Vagina (tissue), 2 donors: ENCODE results near the gene NAP1L1. TPM values are rescaled to one million over a fixed set of nuclear protein-coding genes. Genes with fewer than 3 reads are reported as not detected.

Source experiments
- DNase-seq, 2 donors: peaks; one replicate each; pipeline ENCODE4 v3.0.0-alpha.2; 2017; ENCODE audit errors: extremely low spot score in 2 of 2
- H3K27ac ChIP-seq: fragments of 200-600 bp; sonication (generic); one replicate; pipeline ENCODE4 v1.5.1; 2019
- H3K27me3 ChIP-seq: fragments of 200-600 bp; sonication (generic); one replicate; pipeline ENCODE4 v1.5.1; 2019
- H3K36me3 ChIP-seq, 2 donors: fragments of 200-600 bp; sonication (generic); one replicate each; pipeline ENCODE4 v1.5.1; 2017 to 2019
- H3K4me1 ChIP-seq: fragments of 200-600 bp; sonication (generic); one replicate; pipeline ENCODE4 v1.5.1; 2019
- H3K4me3 ChIP-seq, 2 donors: fragments of 200-600 bp; sonication (generic); 1 replicate in 1 of 2; 2 replicates in 1 of 2; pipeline ENCODE4 v1.5.1; 2016 to 2019
- H3K9me3 ChIP-seq: fragments of 200-600 bp; sonication (generic); one replicate; pipeline ENCODE4 v1.5.1; 2019
- POLR2A ChIP-seq, 2 donors: fragments of 450-650 bp; IDR thresholded peaks; one replicate each; pipeline ENCODE4 v1.6.1; 2017; ENCODE audit warnings: antibody characterized with exemption in 2 of 2, mild to moderate bottlenecking in 2 of 2, moderate library complexity in 2 of 2
- POLR2AphosphoS5 ChIP-seq, 2 donors: sonication (generic); formaldehyde crosslinking; IDR thresholded peaks; one replicate each; pipeline ENCODE4 v1.9.0; 2017; ENCODE audit warnings: antibody characterized with exemption in 2 of 2, mild to moderate bottlenecking in 2 of 2, low read depth in 1 of 2; ENCODE audit not compliant: insufficient read depth in 1 of 2
- intact Hi-C: fragments of 100-400 bp; cut with DNase I; formaldehyde crosslinking; loops from one replicate; pipeline ENCODE4 v1.15.1; 2023
- total RNA-seq: library from RNA; depleted of rRNA; stranded (reverse); fragments of >200 nt; gene quantifications from one replicate; pipeline ENCODE4 v1.2.3, GENCODE V29; 2016
- TF ChIP-seq, protein P1 (sequence below), 3 experiments: fragments of 450-650 bp in 2 of 3; fragments of 200-600 bp in 1 of 3; sonication (generic) in 1 of 3; IDR thresholded peaks; one replicate each; pipeline ENCODE4 v1.5.1; 2017 to 2019; ENCODE audit warnings: antibody characterized with exemption in 3 of 3, mild to moderate bottlenecking in 2 of 3, moderate library complexity in 2 of 3

NAP1L1 gene
- total RNA-seq, 1 donor from 2014 or later, result 318 TPM

GRCh38 chr12:76074701-76075336 lies 9.7 kb downstream of the NAP1L1 start:
- DNase-seq, result no peak
- intact Hi-C loops, result no loop called here
- H3K4me1 ChIP-seq, result peaks cover 24% of the 10 kb centered on the region
- no peaks in the 10 kb centered on the region for H3K36me3 ChIP-seq
- no peaks in the 10 kb centered on the region for H3K27me3 ChIP-seq
- no peaks in the 10 kb centered on the region for H3K9me3 ChIP-seq
- TF ChIP-seq POLR2AphosphoS5 (IDR thresholded peaks at IDR 0.05; ENCODE audit: insufficient read depth in 1 of 2, low read depth in 1 of 2) (no peak), POLR2A (IDR thresholded peaks at IDR 0.05) (no peak)
- TF ChIP-seq, protein P1, sequence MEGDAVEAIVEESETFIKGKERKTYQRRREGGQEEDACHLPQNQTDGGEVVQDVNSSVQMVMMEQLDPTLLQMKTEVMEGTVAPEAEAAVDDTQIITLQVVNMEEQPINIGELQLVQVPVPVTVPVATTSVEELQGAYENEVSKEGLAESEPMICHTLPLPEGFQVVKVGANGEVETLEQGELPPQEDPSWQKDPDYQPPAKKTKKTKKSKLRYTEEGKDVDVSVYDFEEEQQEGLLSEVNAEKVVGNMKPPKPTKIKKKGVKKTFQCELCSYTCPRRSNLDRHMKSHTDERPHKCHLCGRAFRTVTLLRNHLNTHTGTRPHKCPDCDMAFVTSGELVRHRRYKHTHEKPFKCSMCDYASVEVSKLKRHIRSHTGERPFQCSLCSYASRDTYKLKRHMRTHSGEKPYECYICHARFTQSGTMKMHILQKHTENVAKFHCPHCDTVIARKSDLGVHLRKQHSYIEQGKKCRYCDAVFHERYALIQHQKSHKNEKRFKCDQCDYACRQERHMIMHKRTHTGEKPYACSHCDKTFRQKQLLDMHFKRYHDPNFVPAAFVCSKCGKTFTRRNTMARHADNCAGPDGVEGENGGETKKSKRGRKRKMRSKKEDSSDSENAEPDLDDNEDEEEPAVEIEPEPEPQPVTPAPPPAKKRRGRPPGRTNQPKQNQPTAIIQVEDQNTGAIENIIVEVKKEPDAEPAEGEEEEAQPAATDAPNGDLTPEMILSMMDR (IDR thresholded peaks at IDR 0.05), result no peak
- H3K27ac ChIP-seq, result no peak overlapping the region
- no peak overlapping the region for H3K4me3 ChIP-seq

DNA sequence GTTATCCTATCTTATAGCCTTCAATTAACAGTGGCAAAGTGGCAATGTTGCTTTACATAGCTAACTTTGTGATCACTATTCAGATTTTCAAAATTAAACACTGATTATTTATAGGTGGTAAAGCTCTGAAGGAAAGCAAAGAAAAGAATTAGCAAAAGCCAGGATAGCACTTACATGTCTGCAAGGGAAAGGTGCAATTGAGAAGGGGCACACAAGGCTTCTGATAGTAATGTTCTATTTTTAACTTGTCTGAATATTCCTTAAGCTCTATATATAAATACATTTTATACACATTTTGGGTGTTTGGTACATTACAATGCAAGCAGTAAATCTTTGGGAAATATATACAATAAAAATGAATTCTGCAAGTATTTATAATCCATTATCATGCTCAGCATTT lies 10.9 kb downstream of the NAP1L1 start:
- Histone ChIP-seq H3K4me3 (no peak overlapping the region), H3K4me1 (peaks cover 29% of the 10 kb centered on the region), H3K36me3 (no peaks in the 10 kb centered on the region), H3K27ac (no peak overlapping the region), H3K9me3 (no peaks in the 10 kb centered on the region), H3K27me3 (no peaks in the 10 kb centered on the region)
- no peak for TF ChIP-seq POLR2AphosphoS5 (IDR thresholded peaks at IDR 0.05; ENCODE audit: insufficient read depth in 1 of 2, low read depth in 1 of 2)
- TF ChIP-seq POLR2A (IDR thresholded peaks at IDR 0.05), result no peak
- TF ChIP-seq, protein P1 (IDR thresholded peaks at IDR 0.05), result no peak
- no peak for DNase-seq
- intact Hi-C loops, result no loop called here

GRCh38 chr12:76072568-76072967 lies 11.9 kb downstream of the NAP1L1 start:
- TF ChIP-seq, protein P1 (IDR thresholded peaks at IDR 0.05), result no peak
- TF ChIP-seq POLR2AphosphoS5 (IDR thresholded peaks at IDR 0.05; ENCODE audit: insufficient read depth in 1 of 2, low read depth in 1 of 2) (no peak), POLR2A (IDR thresholded peaks at IDR 0.05) (no peak)
- DNase-seq, result no peak
- peaks cover 34% of the 10 kb centered on the region for H3K4me1 ChIP-seq

DNA sequence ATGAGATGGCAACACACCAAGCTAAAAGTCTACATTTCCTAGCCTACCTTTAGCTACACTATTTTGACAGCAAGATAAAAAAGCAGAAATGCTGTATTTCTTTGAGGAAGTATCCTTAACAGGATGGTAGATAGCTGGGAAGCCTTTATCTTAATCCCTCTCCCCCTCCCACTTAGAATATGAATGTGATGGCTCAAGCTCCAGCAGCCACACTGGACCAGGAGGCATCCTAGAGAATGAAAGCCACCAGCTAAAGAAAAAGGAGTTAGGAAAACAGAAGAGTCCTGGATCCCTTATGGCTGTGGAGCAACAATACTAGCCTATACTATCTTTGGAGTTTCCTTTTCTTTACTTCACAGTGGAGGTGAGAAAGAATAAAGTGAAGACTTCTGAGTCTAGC lies 15.1 kb downstream of the NAP1L1 start:
- Histone ChIP-seq H3K27me3 (no peaks in the 10 kb centered on the region), H3K4me1 (peaks cover 13% of the 10 kb centered on the region), H3K36me3 (peaks cover 0 to 24% of the 10 kb centered on the region in 2 donors), H3K9me3 (peaks cover 10% of the 10 kb centered on the region), H3K27ac (no peak overlapping the region), H3K4me3 (no peak overlapping the region)
- intact Hi-C loops, result no loop called here
- TF ChIP-seq POLR2AphosphoS5 (IDR thresholded peaks at IDR 0.05; ENCODE audit: insufficient read depth in 1 of 2, low read depth in 1 of 2) (no peak), POLR2A (IDR thresholded peaks at IDR 0.05) (no peak)
- TF ChIP-seq, protein P1 (IDR thresholded peaks at IDR 0.05), result no peak
- no peak for DNase-seq

More at GRCh38 chr12:76072568-76072967, 11.9 kb downstream of the NAP1L1 start:
- Histone ChIP-seq H3K4me3 (no peak overlapping the region), H3K9me3 (no peaks in the 10 kb centered on the region), H3K27ac (no peak overlapping the region), H3K27me3 (no peaks in the 10 kb centered on the region), H3K36me3 (peaks cover 0 to 1% of the 10 kb centered on the region in 2 donors)
- intact Hi-C loops, result no loop called here

DNA sequence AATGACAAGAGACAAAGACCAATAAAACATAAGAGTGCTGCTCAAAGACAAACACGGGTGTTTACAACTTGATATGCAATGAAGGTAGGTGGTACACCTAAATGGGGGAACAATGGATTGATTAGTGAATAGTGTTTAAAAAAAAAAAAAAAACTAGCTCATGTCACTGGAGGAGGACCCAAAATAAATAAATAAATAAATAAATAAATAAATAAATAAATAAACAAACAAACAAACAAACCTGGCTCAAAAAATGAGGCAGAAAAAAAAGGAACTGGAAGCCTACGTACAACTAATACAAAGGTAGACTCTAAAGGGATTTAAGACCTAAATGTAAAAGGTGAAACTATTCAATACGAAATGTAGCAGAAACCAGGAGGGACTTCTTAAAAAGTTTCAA lies 18.6 kb downstream of the NAP1L1 start:
- Histone ChIP-seq H3K9me3 (peaks cover 10% of the 10 kb centered on the region), H3K27me3 (no peaks in the 10 kb centered on the region), H3K36me3 (peaks cover 0 to 35% of the 10 kb centered on the region in 2 donors), H3K4me3 (no peak overlapping the region), H3K27ac (no peak overlapping the region), H3K4me1 (peaks cover 12% of the 10 kb centered on the region)
- TF ChIP-seq, protein P1 (IDR thresholded peaks at IDR 0.05), result no peak
- no peak for TF ChIP-seq POLR2AphosphoS5 (IDR thresholded peaks at IDR 0.05; ENCODE audit: insufficient read depth in 1 of 2, low read depth in 1 of 2)
- no peak for TF ChIP-seq POLR2A (IDR thresholded peaks at IDR 0.05)
- no peak for DNase-seq
- intact Hi-C loops, result no loop called here
